Erythroblast (primary cell): Measurements from ENCODE around the gene ACTL8.

Experiments
- DNase-seq, 2 experiments: peaks; one replicate each; lab custom pipeline; 2025; lab: John Stamatoyannopoulos, UW
- GATA1 ChIP-seq: IDR thresholded peaks from 2 replicates; pipeline ENCODE4 v1.6.1; 2011; ENCODE audit warnings: low read depth, mild to moderate bottlenecking, control low read depth, low read length, moderate library complexity
- POLR2A ChIP-seq: IDR thresholded peaks from 2 replicates; pipeline ENCODE4 v1.6.1; 2011; ENCODE audit warnings: mild to moderate bottlenecking, low read length

The ACTL8 gene

DNA sequence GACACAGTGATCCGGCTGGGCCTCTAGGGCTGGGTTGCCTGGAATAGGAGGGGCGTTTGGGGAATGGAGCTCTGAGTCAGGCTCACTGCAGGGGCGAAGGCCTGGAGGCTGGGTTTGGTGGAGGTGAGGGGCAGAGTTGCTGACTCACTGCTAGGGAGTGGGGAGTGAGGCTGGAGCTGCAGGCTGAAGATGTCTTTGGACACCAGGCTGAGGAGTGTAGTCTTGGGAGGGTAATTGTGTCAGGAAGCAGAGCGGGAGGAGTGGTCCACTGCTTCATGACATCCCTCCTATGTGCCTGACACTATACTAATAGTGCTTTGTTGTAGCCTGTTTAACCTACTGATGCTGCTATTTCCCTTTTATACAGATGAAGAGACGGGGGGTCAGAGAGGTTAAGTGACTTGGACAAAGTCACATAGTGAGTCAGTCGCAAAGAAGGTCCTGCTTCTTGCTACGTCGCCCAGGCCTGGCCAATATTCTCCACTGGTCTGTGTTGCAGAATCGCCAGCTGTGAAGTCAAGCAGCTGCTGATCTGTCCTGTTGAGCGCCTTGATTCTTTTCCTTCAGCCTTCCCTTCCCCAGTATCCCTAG lies 13.6 kb downstream of the ACTL8 start:
- no peak for DNase-seq
- TF ChIP-seq GATA1: no peak
- TF ChIP-seq POLR2A: no peak

DNA sequence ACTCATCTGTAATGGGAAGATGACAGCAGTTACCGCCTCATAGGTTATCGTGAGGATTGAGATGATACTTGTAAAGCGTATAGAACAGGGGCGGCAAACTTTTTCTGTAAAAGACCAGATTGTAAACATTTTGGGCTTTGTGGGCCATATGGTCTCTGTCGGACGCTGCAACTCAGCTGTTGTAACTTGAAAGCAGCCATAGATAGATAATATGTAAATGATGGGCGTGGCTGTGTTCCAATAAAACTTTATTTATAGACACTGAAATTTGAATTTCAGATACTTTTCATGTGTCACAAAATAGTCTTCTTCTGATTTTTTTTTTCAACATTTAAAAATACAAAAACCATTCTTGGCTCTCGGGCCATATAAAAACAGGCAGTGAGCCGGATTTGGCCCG lies 15.8 kb downstream of the ACTL8 start:
- no peak for TF ChIP-seq GATA1
- no peak for TF ChIP-seq POLR2A

DNA sequence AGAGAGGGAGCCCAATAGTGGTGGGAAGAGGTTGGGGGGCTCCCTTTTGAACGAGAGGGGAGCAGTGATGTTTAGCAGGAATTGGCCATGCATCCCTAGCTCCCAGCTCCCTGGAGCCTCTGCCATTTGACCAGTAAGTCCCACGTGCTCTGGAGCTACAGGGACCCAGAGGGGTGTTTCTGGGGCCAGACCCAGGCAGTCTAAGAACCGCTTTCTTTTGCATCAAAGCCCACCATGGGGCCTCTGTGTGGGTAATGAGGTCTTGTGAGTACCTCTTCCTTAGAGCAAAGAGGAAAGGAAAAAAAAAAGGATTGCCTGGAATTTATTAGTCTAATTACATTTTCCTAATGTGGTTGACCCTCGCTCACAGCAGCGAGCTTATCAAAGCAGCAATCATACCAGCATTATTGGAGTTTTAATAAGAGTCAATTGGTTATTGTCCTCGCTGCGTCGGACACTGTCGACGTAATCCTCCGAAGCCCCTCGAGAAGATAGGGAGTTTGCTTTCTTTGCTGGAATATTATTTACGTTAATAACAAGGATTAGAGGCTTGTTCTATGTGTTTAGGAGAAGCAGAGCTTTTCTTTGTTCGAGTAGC lies 17.6 kb downstream of the ACTL8 start:
- DNase-seq: no peak

More for the DNA sequence above, 15.8 kb downstream of the ACTL8 start:
- DNase-seq: no peak

DNA sequence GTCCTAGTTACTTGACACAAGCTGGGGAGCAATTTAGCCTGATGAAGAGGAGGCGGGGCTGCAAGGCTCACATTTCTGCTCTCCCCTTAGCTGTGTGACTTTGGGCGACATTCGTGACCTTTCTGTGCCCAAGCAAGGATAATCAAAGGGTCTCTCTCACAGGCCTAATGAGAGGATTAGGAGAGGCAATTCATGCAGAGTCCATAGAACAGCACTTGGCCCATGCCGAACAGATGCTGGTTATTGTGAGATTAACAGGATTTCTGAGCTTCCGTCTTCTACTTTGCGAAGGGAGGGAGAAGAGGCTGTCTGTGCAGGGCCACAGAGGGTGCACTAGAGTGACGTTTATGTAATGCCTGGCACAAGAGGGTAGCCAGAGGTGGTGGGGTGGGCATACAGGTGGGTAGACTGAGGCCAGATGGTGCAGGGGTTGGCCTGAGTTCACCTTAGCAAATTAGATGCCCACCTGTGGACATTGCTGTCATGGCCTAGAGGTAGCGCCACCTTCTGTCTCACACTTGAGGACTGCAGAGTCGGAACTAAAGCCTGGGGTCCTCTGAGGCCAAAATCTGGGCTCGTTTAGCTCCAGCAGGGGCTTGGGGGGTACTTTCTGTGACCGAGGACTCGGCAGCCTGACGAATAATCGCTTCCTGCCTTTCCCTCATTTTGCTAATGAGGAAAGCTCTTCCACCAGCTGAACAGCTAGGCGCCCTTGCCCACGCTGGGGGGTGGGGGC lies 18.6 kb downstream of the ACTL8 start:
- no peak for TF ChIP-seq GATA1
- no peak for TF ChIP-seq POLR2A
- DNase-seq: no peak

More for the DNA sequence above, 17.6 kb downstream of the ACTL8 start:
- no peak for TF ChIP-seq GATA1
- no peak for TF ChIP-seq POLR2A

DNA sequence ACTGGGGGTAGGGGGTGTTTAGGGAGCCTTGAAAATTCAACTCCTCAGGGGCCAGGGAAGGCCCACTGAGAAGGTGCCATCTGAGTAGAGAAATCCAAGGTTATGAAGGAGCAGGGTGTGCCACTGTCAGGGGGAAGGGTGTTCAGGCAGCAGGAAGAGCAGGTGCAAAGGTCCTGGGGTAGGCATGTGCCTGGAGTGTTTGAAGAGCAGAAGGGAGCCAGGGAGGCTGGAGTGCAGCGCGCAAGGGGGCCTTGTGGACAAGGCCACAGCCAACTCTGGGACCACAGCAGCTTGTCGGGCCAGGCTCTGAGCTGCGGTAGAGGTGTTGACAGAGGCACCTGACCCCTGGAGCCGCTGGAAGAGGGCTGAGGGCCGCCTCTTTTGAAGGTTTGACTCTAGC lies 19.3 kb downstream of the ACTL8 start:
- no peak for DNase-seq
- no peak for TF ChIP-seq GATA1
- TF ChIP-seq POLR2A: no peak

DNA sequence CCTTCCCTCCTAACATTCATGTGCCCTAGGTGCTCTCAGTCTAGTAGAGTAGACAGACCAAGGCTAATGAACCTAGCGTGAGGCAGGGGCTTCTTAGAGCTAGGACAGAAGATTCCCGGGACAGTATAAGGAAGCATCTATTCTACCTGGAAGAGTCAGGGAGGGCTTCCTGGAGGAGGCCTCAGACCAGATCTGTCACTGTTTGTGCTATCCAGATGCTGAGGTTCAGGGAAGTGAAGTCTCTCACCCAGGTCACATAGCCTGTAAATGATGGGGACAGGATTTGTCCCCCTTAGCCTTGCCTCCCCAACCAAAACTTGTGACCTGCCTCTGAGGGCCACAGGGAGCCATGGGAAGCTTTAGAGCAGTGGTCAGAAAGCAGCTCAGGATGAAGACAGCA lies 20.7 kb downstream of the ACTL8 start:
- no peak for DNase-seq
- TF ChIP-seq POLR2A: no peak
- TF ChIP-seq GATA1: no peak

DNA sequence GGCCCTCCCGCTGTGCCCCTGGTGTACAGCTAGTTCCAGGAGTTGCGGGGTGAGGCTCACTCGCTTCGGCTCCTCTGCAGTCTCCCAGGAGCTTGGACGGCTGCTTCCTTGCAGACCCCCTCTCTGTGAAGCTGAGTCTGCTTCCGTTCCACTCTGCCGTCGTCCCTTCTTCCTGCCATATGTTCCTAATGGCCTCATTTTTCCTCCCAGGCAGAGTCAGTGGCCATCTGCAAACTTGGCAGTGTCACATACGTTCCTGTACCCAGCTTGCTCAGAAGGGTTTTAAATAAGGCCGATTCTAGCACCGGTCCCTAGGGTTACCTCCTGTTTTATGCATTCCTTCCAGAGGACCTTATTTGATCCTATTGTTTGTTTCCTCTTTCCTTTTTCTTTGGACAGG lies 21.3 kb downstream of the ACTL8 start:
- no peak for DNase-seq
- TF ChIP-seq POLR2A (no peak), GATA1 (no peak)

DNA sequence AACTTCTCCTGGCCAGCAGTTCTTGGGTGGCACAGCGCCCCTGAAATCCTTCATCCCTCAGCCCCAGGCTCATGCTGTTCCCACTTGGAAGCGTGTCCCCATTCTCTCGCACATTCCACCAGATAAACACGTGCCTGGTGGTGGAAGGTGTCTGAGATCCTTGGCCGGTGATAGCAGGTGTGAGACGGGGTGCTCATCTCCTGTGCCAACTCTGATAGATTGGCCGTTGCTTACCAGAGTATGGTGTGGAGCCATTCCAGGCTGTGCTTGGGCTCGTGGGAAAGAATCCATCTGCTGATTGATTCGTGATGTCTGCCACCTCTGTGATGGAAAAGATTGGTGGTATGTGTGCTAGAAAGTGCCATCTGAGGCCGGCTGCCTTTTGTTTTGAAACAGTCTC lies 22.2 kb downstream of the ACTL8 start:
- TF ChIP-seq POLR2A (no peak), GATA1 (no peak)
- no peak for DNase-seq

DNA sequence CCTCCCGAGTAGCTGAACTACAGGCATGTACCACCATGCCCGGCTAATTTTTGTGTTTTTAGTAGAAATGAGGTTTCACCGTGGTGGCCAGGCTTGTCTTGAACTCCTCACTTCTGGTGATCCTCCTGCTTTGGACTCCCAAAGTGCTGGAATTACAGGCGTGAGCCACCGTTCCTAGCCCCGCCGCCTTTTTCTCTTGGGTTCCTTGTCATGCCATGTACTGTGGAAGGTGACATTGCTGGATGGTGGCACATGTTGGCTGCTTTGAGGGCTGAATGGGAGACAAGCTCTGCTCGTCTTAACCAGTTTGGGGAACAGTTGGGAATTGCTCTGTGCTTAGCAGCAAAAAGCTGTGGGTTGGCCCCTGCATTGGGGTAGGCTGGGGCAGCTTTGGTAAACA lies 22.7 kb downstream of the ACTL8 start:
- DNase-seq: no peak
- TF ChIP-seq POLR2A (no peak), GATA1 (no peak)

DNA sequence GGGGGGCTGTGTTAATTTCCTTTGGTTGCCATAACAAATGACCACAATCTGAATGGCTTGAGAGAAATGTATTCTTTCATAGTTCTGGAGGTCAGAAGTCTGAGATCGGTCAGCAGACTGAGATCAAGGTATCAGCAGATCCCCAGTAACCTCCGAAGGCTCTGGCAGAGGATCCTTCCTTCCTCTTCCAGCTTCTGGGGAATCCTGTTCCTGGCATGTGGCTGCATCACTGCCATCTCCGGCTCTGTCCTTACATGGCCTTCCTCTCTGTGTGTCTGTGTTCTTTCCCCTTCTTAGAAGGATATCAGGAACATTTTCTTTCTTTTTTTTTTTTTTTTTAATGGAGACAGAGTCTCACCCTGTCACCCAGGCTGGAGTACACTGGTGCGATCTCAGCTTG lies 25.8 kb downstream of the ACTL8 start:
- DNase-seq: no peak
- TF ChIP-seq GATA1: no peak
- no peak for TF ChIP-seq POLR2A

DNA sequence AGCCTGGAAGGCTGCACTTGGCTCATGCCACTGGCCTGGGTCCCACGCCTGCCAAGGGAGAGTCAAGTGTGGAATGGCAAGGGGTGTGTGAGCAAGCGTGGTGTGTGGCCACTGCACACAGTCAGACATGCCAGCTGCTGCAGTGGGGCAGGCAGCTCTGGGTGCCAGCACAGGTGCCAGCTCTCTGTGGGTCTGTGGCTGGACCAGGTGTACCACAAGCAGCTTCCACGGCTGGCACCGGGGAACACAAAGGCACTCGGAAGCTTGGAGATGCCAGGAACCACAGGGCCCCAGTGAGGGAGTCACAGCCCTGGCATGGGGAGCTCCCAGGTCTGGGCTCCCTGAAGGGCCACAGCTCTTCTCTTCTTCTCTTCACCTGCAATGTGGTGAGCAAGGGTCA lies 34.8 kb downstream of the ACTL8 start:
- no peak for DNase-seq
- TF ChIP-seq GATA1 (no peak), POLR2A (no peak)

DNA sequence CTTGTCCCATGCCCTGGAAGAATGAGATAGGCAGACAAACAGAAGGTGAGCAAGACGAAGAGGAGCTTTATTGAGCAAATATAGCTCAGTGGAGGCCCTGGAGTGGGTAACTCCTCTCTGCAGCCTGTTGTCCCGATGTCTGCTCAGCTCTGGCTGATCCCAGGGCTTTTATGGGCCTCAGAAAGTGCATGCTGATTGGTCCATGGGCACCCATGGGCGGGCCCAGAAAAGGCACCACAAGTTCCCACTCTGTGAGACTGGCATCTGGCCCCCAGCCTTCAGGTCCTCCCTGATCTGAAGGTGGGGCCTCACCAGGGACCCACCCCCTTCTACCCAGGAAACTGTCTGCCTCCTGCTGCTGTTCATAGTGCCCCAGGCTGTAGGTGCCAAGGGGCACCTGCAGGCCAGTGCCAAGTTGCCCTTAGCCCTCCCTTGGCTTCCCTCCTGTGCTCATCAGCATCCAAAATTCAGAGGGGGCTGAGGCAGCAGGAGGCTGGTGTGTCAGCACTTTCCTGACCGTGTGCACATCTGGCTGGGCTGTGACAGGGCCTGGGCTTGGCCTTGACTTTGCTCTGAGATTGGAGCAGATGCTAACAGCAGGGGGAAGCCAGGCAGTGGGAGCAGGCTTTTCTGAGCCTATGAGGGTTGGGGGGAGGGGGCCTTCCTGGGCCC lies 35.4 kb downstream of the ACTL8 start:
- no peak for DNase-seq
- no peak for TF ChIP-seq GATA1
- no peak for TF ChIP-seq POLR2A

DNA sequence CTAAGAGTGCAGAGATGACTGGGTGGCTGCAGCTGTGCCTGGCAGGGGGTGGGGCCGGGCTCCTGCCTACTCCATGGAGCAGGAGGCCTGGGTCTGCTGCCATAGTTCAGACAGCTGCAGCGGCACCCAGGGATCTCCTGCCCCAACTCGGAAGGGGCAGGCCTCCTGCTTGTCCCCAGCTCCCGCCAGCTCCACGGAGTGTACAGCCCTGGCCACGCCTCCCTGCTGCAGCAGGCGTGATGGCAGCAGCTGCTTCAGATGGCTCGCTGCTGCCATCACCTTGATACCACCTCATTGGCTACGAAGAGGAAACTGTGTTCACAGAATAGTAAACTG lies 35.9 kb downstream of the ACTL8 start:
- TF ChIP-seq POLR2A: no peak
- no peak for TF ChIP-seq GATA1
- DNase-seq: no peak

DNA sequence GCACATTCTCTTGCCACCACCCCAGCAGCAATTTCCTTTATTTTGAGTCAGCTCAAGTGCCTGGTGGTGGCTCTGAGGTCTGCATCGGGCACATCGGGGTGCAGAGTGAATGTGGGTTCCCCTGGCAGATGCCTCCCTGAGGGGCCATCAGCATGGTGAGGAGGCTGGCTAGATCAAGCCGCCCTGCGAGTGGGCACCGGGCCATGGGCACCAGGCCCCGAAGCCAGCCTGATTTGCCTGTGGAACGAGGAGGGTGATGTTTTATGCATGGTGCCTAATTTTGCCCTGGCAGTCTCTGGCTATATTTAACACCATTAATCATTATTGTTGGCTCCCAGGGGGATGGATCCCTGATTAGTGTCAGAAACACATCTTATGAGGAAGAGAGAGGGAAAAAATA lies 36.3 kb downstream of the ACTL8 start:
- DNase-seq: no peak
- TF ChIP-seq GATA1: no peak
- no peak for TF ChIP-seq POLR2A

DNA sequence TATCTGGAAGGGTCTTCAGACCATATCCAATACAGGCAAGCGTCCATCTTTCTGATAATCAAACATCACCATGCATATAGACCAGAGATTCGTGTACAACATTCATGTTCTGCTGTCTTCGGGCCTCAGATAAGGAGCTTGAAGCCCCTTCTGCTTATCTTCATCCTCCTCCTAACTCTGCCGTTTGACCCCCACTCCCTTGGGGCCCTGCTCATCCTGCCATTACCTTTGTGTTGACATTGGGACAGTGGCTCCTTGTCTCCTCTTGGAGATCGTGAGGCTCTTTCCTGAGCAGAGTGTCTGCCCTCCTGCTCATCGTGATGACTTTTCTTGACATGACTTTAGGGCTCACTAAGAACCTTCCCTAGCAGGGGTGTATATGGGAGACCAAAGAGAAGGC lies 37.3 kb downstream of the ACTL8 start:
- TF ChIP-seq GATA1: no peak
- no peak for TF ChIP-seq POLR2A
- no peak for DNase-seq
